Spleen (tissue), 11 donors: Measurements from ENCODE around the gene GPNMB. TPM values are rescaled to one million over a fixed set of nuclear protein-coding genes. Genes with fewer than 3 reads are reported as not detected.

Source experiments
- DNase-seq: peaks from one replicate; pipeline ENCODE4 v3.0.0-alpha.2; 2020
- H3K27ac ChIP-seq, 8 donors: fragments of 200-600 bp; sonication (generic) in 7 of 8; 1 replicate in 4 of 8; 2 replicates in 4 of 8; pipeline versions ENCODE4 v1.5.0 to v1.8.0; 2016 to 2021; ENCODE audit warnings: inconsistent platforms in 4 of 8, mild to moderate bottlenecking in 4 of 8, moderate library complexity in 1 of 8
- H3K27me3 ChIP-seq, 7 donors: fragments of 200-600 bp; sonication (generic) in 6 of 7; replicated peaks in 1 of 7; 1 replicate in 4 of 7; 2 replicates in 3 of 7; pipeline versions ENCODE4 v1.5.0 to v1.8.0; 2016 to 2021; ENCODE audit warnings: inconsistent platforms in 3 of 7, mild to moderate bottlenecking in 1 of 7
- H3K36me3 ChIP-seq, 6 donors: fragments of 200-600 bp; sonication (generic) in 5 of 6; 1 replicate in 4 of 6; 2 replicates in 2 of 6; pipeline versions ENCODE4 v1.5.0 to v1.8.0; 2016 to 2021; ENCODE audit warnings: inconsistent platforms in 2 of 6
- H3K4me1 ChIP-seq, 6 donors: fragments of 200-600 bp; sonication (generic) in 5 of 6; 1 replicate in 3 of 6; 2 replicates in 3 of 6; pipeline versions ENCODE4 v1.5.0 to v1.8.0; 2016 to 2021; ENCODE audit warnings: inconsistent platforms in 3 of 6
- H3K4me3 ChIP-seq, 8 donors: fragments of 200-600 bp; sonication (generic) in 7 of 8; 1 replicate in 4 of 8; 2 replicates in 4 of 8; pipeline versions ENCODE4 v1.5.0 to v1.8.0; 2016 to 2021; ENCODE audit warnings: inconsistent platforms in 4 of 8, mild to moderate bottlenecking in 4 of 8, moderate library complexity in 2 of 8
- H3K9me3 ChIP-seq, 8 donors: fragments of 200-600 bp; sonication (generic) in 7 of 8; 1 replicate in 4 of 8; 2 replicates in 4 of 8; pipeline versions ENCODE4 v1.5.0 to v1.8.0; 2016 to 2021; ENCODE audit warnings: inconsistent platforms in 4 of 8
- CTCF ChIP-seq, 11 experiments: fragments of 200-600 bp in 7 of 11; fragments of 450-650 bp in 4 of 11; sonication (generic) in 4 of 11; IDR thresholded peaks in 8 of 11; conservative IDR thresholded peaks in 3 of 11; 1 replicate in 7 of 11; 2 replicates in 4 of 11; pipeline versions ENCODE4 v1.4.0 to v1.8.0; 2016 to 2021; ENCODE audit warnings: antibody characterized with exemption in 11 of 11, inconsistent platforms in 4 of 11, mild to moderate bottlenecking in 1 of 11
- POLR2A ChIP-seq, 3 donors: fragments of 450-650 bp; IDR thresholded peaks; one replicate each; pipeline ENCODE4 v1.5.1; 2017; ENCODE audit warnings: antibody characterized with exemption in 3 of 3, mild to moderate bottlenecking in 1 of 3
- POLR2AphosphoS5 ChIP-seq, 3 donors: sonication (generic); formaldehyde crosslinking; IDR thresholded peaks; one replicate each; pipeline ENCODE4 v1.5.1; 2017; ENCODE audit warnings: antibody characterized with exemption in 3 of 3
- WGBS, 5 donors: extraction: QIAGEN DNeasy Blood & Tissue Kit in 3 of 5; methylation state at CpG; one replicate each; pipeline versions ENCODE4 v1.1.5 to v1.1.7; 2013 to 2018; 5-methylcytosine and 5-hydroxymethylcytosine counted together
- intact Hi-C: fragments of 100-400 bp; cut with DNase I; formaldehyde crosslinking; loops from one replicate; pipeline ENCODE4 v1.15.0; 2023; ENCODE audit warnings: low total_unique reads
- polyA plus RNA-seq, 3 donors: library from polyadenylated mRNA; stranded (reverse); fragments of 200-250 nt; gene quantifications; one replicate each; pipeline ENCODE4 v1.2.1, GENCODE V29; 2013
- total RNA-seq, 7 donors: library from RNA; depleted of rRNA in 3 of 7; stranded (reverse); fragments of >200 nt in 3 of 7; fragmentation: NEBNext Ultra II Directional in 4 of 7; extraction: Animal tissue kit (Norgen Biotek cat#: 25700) in 4 of 7; gene quantifications; one replicate each; pipeline versions ENCODE4 v1.1.0 to v1.2.1, GENCODE V29; 2016 to 2021
- donor health status: healthy with polysubstance abuse.
- donor health status: DM: no; HTN: no; CAD: no; lungs with moderate emphysema.
- donor health status: DM: no; HTN: no; CAD: no.
- donor health status: Bipolar disorder and iron deficiency.
- donor health status: healthy.
- donor health status: DM: no; HTN: no; CAD: no.
- donor health status: DM: yes; HTN: yes; CAD: no.

The GPNMB gene
- total and polyA plus RNA-seq, 10 donors: 8.8 to 64.8 (median 28.9) TPM

- 66 to 75% (median 73%) methylated on average over 4 of the region's 4 CpGs for WGBS, 5 donors
- H3K36me3 ChIP-seq: no peaks in the 10 kb centered on the region
Measured at GRCh38 chr7:23212841-23213240, 33.7 kb upstream of the GPNMB start.

GRCh38 chr7:23213755-23214154, 32.8 kb upstream of the GPNMB start:
- Histone ChIP-seq H3K9me3 (no peaks in the 10 kb centered on the region), H3K4me1 (peaks cover 0 to 9% (median 0%) of the 10 kb centered on the region in 6 donors), H3K36me3 (no peaks in the 10 kb centered on the region), H3K27ac (no peak overlapping the region), H3K27me3 (peaks cover 0 to 9% (median 0%) of the 10 kb centered on the region in 7 donors), H3K4me3 (no peak overlapping the region)
- TF ChIP-seq POLR2AphosphoS5 (IDR thresholded peaks at IDR 0.05) (no peak), CTCF (IDR thresholded peaks at IDR 0.05 in 8 of 11, conservative IDR thresholded peaks at IDR 0.05 in 3 of 11) (no peak), POLR2A (IDR thresholded peaks at IDR 0.05) (no peak)
- no peak for DNase-seq
- intact Hi-C loops: no loop called here
- 93 to 97% (median 96%) methylated on average over 9 to 11 of the region's 11 CpGs for WGBS, 5 donors

More at GRCh38 chr7:23212841-23213240, 33.7 kb upstream of the GPNMB start:
- TF ChIP-seq POLR2AphosphoS5 (IDR thresholded peaks at IDR 0.05): no peak
- TF ChIP-seq POLR2A (IDR thresholded peaks at IDR 0.05): no peak
- TF ChIP-seq CTCF (IDR thresholded peaks at IDR 0.05 in 8 of 11, conservative IDR thresholded peaks at IDR 0.05 in 3 of 11): no peak
- peaks cover 0 to 17% (median 0%) of the 10 kb centered on the region in 6 donors for H3K4me1 ChIP-seq
- H3K27ac ChIP-seq: no peak overlapping the region
- no peaks in the 10 kb centered on the region for H3K9me3 ChIP-seq
- no peak for DNase-seq
- H3K27me3 ChIP-seq: peaks cover 0 to 12% (median 0%) of the 10 kb centered on the region in 7 donors
- H3K4me3 ChIP-seq: no peak overlapping the region
- intact Hi-C loops: no loop called here

GRCh38 chr7:23214423-23214822, 32.2 kb upstream of the GPNMB start:
- no peaks in the 10 kb centered on the region for H3K9me3 ChIP-seq
- H3K27ac ChIP-seq: no peak overlapping the region
- intact Hi-C loops: no loop called here
- no peak for DNase-seq
- peaks cover 0 to 9% (median 0%) of the 10 kb centered on the region in 6 donors for H3K4me1 ChIP-seq
- peaks cover 0 to 7% (median 0%) of the 10 kb centered on the region in 7 donors for H3K27me3 ChIP-seq
- TF ChIP-seq CTCF (IDR thresholded peaks at IDR 0.05 in 8 of 11, conservative IDR thresholded peaks at IDR 0.05 in 3 of 11) (no peak), POLR2AphosphoS5 (IDR thresholded peaks at IDR 0.05) (no peak), POLR2A (IDR thresholded peaks at IDR 0.05) (no peak)
- no peaks in the 10 kb centered on the region for H3K36me3 ChIP-seq
- no peak overlapping the region for H3K4me3 ChIP-seq
- WGBS, 5 donors: 89 to 95% (median 93%) methylated on average over 5 of the region's 5 CpGs

DNA sequence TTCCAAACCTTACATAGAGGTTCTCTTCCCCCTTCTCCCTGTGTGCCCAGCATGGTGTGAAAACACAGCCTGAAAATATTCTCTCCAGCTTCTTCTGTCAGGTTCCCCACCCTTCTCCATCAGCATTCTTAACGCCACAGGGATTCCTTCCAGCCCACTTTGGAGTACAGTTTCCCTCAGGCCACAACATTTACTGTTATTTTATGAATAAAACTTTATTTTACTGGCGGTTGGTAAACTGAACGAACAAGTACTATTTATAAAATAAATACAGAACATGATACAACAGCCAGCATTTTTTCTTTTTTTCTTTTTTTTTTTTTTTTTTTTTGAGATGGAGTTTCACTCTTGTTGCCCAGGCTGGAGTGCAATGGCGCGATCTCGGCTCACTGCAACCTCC, 31.6 kb upstream of the GPNMB start:
- 90 to 98% (median 92%) methylated on average over 3 to 6 of the region's 6 CpGs for WGBS, 5 donors
- intact Hi-C loops: no loop called here

More for the DNA sequence above, 31.6 kb upstream of the GPNMB start:
- Histone ChIP-seq H3K27me3 (peaks cover 0 to 7% (median 0%) of the 10 kb centered on the region in 7 donors), H3K9me3 (no peaks in the 10 kb centered on the region), H3K4me1 (peaks cover 0 to 9% (median 0%) of the 10 kb centered on the region in 6 donors), H3K36me3 (no peaks in the 10 kb centered on the region), H3K4me3 (no peak overlapping the region), H3K27ac (no peak overlapping the region)
- TF ChIP-seq CTCF (IDR thresholded peaks at IDR 0.05 in 8 of 11, conservative IDR thresholded peaks at IDR 0.05 in 3 of 11): no peak
- no peak for TF ChIP-seq POLR2AphosphoS5 (IDR thresholded peaks at IDR 0.05)
- no peak for TF ChIP-seq POLR2A (IDR thresholded peaks at IDR 0.05)
- DNase-seq: no peak
